Upper lobe of left lung (tissue), 4 donors: Measurements from ENCODE around the gene TMEM201.

Source experiments
- POLR2AphosphoS5 ChIP-seq, 2 donors: sonication (generic); formaldehyde crosslinking; IDR thresholded peaks; one replicate each; pipeline ENCODE4 v1.5.1; 2017; ENCODE audit warnings: antibody characterized with exemption in 2 of 2
- TF ChIP-seq, protein P1 (sequence below), 6 experiments: fragments of 450-650 bp in 4 of 6; fragments of 200-600 bp in 2 of 6; sonication (generic) in 2 of 6; IDR thresholded peaks; one replicate each; pipeline ENCODE4 v1.5.1; 2016 to 2019; ENCODE audit warnings: antibody characterized with exemption in 6 of 6

- TF ChIP-seq, protein P1, sequence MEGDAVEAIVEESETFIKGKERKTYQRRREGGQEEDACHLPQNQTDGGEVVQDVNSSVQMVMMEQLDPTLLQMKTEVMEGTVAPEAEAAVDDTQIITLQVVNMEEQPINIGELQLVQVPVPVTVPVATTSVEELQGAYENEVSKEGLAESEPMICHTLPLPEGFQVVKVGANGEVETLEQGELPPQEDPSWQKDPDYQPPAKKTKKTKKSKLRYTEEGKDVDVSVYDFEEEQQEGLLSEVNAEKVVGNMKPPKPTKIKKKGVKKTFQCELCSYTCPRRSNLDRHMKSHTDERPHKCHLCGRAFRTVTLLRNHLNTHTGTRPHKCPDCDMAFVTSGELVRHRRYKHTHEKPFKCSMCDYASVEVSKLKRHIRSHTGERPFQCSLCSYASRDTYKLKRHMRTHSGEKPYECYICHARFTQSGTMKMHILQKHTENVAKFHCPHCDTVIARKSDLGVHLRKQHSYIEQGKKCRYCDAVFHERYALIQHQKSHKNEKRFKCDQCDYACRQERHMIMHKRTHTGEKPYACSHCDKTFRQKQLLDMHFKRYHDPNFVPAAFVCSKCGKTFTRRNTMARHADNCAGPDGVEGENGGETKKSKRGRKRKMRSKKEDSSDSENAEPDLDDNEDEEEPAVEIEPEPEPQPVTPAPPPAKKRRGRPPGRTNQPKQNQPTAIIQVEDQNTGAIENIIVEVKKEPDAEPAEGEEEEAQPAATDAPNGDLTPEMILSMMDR (IDR thresholded peaks at IDR 0.05), result no peak
- no peak for TF ChIP-seq POLR2AphosphoS5 (IDR thresholded peaks at IDR 0.05)
Measured at GRCh38 chr1:9576903-9577302, 11.8 kb upstream of the TMEM201 start.
